Uterus (tissue), 2 donors: ENCODE results near the gene VWA8.
"Not testable (repeated sequence)": the region's sequence is repeated elsewhere in the genome, so short reads cannot be mapped to it uniquely, and the experiment has no call there.

Source experiments
- POLR2A ChIP-seq, 2 donors: fragments of 450-650 bp; IDR thresholded peaks; one replicate each; pipeline ENCODE4 v1.6.1; 2016; ENCODE audit warnings: antibody characterized with exemption in 2 of 2, mild to moderate bottlenecking in 1 of 2, moderate library complexity in 1 of 2
- TF ChIP-seq, protein P1 (sequence below), 4 experiments: fragments of 200-600 bp in 2 of 4; fragments of 450-650 bp in 2 of 4; sonication (generic) in 2 of 4; IDR thresholded peaks; one replicate each; pipeline ENCODE4 v1.5.1; 2016 to 2019; ENCODE audit warnings: antibody characterized with exemption in 4 of 4, mild to moderate bottlenecking in 2 of 4, moderate library complexity in 1 of 4

DNA sequence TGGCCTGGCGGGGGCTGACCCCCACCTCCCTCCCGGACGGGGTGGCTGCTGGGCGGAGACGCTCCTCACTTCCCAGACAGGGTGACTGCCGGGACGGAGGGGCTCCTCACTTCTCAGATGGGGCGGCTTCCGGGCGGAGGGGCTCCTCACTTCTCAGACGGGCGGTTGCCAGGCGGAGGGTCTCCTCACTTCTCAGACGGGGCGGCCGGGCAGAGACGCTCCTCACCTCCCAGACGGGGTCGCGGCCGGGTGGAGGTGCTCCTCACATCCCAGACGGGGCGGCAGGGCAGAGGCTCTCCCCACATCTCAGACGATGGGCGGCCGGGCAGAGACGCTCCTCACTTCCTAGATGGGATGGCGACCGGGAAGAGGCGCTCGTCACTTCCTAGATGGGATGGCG is 79.0 kb downstream of the VWA8 start:
- TF ChIP-seq, protein P1, sequence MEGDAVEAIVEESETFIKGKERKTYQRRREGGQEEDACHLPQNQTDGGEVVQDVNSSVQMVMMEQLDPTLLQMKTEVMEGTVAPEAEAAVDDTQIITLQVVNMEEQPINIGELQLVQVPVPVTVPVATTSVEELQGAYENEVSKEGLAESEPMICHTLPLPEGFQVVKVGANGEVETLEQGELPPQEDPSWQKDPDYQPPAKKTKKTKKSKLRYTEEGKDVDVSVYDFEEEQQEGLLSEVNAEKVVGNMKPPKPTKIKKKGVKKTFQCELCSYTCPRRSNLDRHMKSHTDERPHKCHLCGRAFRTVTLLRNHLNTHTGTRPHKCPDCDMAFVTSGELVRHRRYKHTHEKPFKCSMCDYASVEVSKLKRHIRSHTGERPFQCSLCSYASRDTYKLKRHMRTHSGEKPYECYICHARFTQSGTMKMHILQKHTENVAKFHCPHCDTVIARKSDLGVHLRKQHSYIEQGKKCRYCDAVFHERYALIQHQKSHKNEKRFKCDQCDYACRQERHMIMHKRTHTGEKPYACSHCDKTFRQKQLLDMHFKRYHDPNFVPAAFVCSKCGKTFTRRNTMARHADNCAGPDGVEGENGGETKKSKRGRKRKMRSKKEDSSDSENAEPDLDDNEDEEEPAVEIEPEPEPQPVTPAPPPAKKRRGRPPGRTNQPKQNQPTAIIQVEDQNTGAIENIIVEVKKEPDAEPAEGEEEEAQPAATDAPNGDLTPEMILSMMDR (IDR thresholded peaks at IDR 0.05), result not testable (repeated sequence)
- TF ChIP-seq POLR2A (IDR thresholded peaks at IDR 0.05), result not testable (repeated sequence)
